ENCODE results near the gene MMP14.
A peak's percentile ranks its signal among the peaks of the same experiment; 100 is the strongest.

- peak; percentile 88 to 93 (median 90) for TF ChIP-seq CTCF (IDR thresholded peaks at IDR 0.05)
- TF ChIP-seq POLR2A (IDR thresholded peaks at IDR 0.05) = no peak
Measured at GRCh38 chr14:22852940-22853767, 16.8 kb downstream of the MMP14 start.

Measured in testis (tissue), 2 donors.